ENCODE measurements around the gene LRRC9. TPM values are rescaled to one million over a fixed set of nuclear protein-coding genes. Genes with fewer than 3 reads are reported as not detected.
"Not testable (repeated sequence)": the region's sequence is repeated elsewhere in the genome, so short reads cannot be mapped to it uniquely, and the experiment has no call there.

The LRRC9 gene
- total RNA-seq, 2 donors from 2014 or later = 0.11 TPM; not detected in 1

DNA sequence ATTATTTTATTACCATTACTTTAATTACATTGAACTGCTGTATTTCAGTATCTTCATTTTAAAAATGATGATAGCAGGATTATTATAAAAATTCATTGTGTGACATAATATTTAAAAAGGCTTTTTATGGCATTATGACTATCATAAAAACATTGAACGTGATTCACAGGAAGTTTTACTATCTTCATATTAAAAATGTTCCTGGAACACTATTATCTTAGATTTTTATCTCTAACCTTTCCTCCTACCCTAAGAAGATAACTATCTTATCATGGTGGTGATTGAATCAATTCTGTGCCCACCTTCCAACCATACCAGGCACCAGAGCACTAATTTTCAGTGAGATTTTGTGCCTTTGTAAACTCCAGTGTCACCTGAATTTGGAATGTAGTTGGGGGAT lies 16.2 kb downstream of the LRRC9 start:
- Histone ChIP-seq H3K36me3 (no peaks in the 10 kb centered on the region), H3K9me3 (no peaks in the 10 kb centered on the region), H3K4me3 (no peak overlapping the region), H3K4me1 (no peaks in the 10 kb centered on the region), H3K27me3 (no peaks in the 10 kb centered on the region), H3K27ac (no peak overlapping the region)
- no peak for DNase-seq (ENCODE audit: low spot score)
- TF ChIP-seq, protein P1, sequence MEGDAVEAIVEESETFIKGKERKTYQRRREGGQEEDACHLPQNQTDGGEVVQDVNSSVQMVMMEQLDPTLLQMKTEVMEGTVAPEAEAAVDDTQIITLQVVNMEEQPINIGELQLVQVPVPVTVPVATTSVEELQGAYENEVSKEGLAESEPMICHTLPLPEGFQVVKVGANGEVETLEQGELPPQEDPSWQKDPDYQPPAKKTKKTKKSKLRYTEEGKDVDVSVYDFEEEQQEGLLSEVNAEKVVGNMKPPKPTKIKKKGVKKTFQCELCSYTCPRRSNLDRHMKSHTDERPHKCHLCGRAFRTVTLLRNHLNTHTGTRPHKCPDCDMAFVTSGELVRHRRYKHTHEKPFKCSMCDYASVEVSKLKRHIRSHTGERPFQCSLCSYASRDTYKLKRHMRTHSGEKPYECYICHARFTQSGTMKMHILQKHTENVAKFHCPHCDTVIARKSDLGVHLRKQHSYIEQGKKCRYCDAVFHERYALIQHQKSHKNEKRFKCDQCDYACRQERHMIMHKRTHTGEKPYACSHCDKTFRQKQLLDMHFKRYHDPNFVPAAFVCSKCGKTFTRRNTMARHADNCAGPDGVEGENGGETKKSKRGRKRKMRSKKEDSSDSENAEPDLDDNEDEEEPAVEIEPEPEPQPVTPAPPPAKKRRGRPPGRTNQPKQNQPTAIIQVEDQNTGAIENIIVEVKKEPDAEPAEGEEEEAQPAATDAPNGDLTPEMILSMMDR (IDR thresholded peaks at IDR 0.05) = no peak

DNA sequence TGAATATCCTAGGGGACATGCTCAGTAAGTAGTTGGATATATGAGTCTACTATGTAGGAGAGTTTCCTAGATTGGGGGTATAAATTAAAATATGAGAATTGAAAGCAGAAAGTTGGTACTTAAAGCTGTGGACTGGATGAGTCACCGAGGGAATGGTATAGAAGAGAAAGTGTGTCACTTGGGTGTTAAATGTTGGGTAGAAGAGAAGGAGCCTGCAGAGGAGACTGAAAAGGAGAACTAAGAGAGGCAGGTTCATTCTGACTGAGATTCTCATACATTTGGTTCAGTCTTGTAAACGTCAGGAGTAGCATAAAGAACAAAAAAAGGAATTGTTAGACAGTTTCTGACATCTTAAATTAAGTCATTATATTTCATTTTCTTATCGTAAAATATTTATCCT lies 19.9 kb downstream of the LRRC9 start:
- no peak for DNase-seq (ENCODE audit: low spot score)
- no peaks in the 10 kb centered on the region for H3K9me3 ChIP-seq
- no peak overlapping the region for H3K27ac ChIP-seq
- no peak overlapping the region for H3K4me3 ChIP-seq
- H3K27me3 ChIP-seq = no peaks in the 10 kb centered on the region
- no peaks in the 10 kb centered on the region for H3K36me3 ChIP-seq
- H3K4me1 ChIP-seq = no peaks in the 10 kb centered on the region
- TF ChIP-seq, protein P1 (IDR thresholded peaks at IDR 0.05) = no peak

DNA sequence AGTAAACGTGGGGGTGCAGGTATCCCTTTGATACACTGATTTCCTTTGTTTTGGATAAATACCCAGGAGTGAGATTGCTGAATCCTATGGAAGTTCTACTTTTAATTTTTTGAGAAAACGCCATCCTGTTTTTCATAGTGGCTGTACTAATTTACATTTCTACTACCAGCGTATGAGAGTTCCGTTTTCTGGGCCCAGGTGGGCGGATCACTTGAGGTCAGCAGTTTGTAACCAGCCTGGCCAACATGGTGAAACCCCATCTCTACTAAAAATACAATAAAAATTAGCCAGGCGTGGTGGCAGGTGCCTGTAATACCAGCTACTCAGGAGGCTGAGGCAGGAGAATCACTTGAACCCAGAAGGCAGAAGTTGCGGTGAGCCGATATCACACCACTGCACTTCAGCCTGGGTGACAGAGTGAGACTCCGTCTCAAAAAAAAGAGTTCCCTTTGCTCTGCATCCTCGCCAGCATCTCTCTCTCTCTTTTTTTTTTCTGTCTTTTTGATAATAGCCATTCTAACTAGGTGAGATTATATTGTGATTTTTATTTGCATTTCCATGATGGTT lies 22.4 kb downstream of the LRRC9 start:
- not testable (repeated sequence) for DNase-seq (ENCODE audit: low spot score); H3K9me3 ChIP-seq; H3K4me3 ChIP-seq; H3K27me3 ChIP-seq; H3K36me3 ChIP-seq; H3K4me1 ChIP-seq; H3K27ac ChIP-seq

DNA sequence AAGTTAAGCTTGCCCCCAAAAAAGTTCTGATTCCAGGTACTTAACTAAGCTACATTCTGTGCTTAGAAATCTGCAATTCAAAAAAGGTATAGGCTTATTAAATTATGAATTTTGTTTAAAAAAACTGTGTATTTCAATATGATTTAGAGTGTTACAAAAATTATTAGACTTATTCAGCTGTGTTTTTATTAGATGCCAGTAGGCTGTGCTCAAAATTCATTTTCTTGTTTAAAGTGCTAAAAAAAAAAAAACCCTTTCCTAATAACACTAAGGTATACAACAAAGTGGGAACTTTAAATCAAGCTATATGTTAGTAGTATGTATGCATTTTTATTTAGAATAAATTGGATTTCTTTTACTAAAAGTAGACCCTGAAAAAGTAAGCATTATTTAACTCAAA lies 25.0 kb downstream of the LRRC9 start:
- Histone ChIP-seq H3K4me3 (no peak overlapping the region), H3K36me3 (no peaks in the 10 kb centered on the region), H3K4me1 (no peaks in the 10 kb centered on the region), H3K27ac (no peak overlapping the region), H3K27me3 (no peaks in the 10 kb centered on the region), H3K9me3 (no peaks in the 10 kb centered on the region)
- DNase-seq (ENCODE audit: low spot score) = no peak
- TF ChIP-seq, protein P1 (IDR thresholded peaks at IDR 0.05) = no peak

DNA sequence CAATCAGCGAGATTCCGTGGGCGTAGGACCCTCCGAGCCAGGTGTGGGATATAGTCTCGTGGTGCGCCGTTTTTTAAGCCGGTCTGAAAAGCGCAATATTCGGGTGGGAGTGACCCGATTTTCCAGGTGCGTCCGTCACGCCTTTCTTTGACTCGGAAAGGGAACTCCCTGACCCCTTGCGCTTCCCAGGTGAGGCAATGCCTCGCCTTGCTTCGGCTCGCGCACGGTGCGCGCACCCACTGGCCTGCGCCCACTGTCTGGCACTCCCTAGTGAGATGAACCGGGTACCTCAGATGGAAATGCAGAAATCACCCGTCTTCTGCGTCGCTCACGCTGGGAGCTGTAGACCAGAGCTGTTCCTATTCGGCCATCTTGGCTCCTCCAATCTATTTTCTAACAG lies 32.2 kb downstream of the LRRC9 start:
- H3K27ac ChIP-seq; H3K4me1 ChIP-seq; H3K27me3 ChIP-seq; H3K4me3 ChIP-seq; DNase-seq (ENCODE audit: low spot score); H3K36me3 ChIP-seq: not testable (repeated sequence)
- H3K9me3 ChIP-seq = peaks cover 0 to 24% of the 10 kb centered on the region in 2 donors

- H3K4me1 ChIP-seq; H3K27ac ChIP-seq; H3K4me3 ChIP-seq; H3K27me3 ChIP-seq; H3K36me3 ChIP-seq; DNase-seq (ENCODE audit: low spot score): not testable (repeated sequence)
- H3K9me3 ChIP-seq = peaks cover 0 to 24% of the 10 kb centered on the region in 2 donors
Observed at GRCh38 chr14:59957890-59958289, 37.9 kb downstream of the LRRC9 start.

DNA sequence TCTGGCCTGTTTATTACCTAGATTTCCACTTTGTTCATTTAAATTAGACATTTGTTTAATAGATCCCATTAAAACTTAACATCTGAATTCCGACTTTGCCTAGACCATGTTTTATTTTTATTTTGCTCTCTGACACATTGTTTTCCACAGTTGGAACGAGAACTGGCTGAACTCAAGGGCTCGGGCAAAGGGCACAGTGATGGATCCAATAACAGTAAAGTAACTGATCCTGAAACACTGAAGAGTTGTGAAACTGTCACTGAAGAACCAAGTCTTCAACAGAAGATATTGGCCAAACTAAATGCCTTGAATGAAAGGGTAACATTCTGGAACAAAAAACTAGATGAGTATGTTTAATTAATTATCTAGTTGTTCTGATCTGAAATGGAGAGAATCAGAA lies 39.7 kb downstream of the LRRC9 start:
- Histone ChIP-seq H3K27me3 (no peaks in the 10 kb centered on the region), H3K4me1 (no peaks in the 10 kb centered on the region), H3K36me3 (no peaks in the 10 kb centered on the region), H3K27ac (no peak overlapping the region), H3K4me3 (no peak overlapping the region), H3K9me3 (peaks cover 0 to 11% of the 10 kb centered on the region in 2 donors)
- TF ChIP-seq, protein P1 (IDR thresholded peaks at IDR 0.05) = no peak
- DNase-seq (ENCODE audit: low spot score) = no peak

All from right atrium auricular region (tissue), 2 donors.